Fibroblast of the aortic adventitia (primary cell): ENCODE measurements around the gene SLC38A9. TPM values are rescaled to one million over a fixed set of nuclear protein-coding genes. Genes with fewer than 3 reads are reported as not detected.

Experiments
- DNase-seq: peaks from one replicate; pipeline ENCODE4 v3.0.0-alpha.2; 2010; ENCODE audit warnings: low read depth
- H3K4me3 ChIP-seq: 2 replicates; pipeline ENCODE4 v1.5.1; 2011; ENCODE audit warnings: low read depth, mild to moderate bottlenecking, control low read depth, low read length, moderate library complexity
- CTCF ChIP-seq: IDR thresholded peaks from 2 replicates; pipeline ENCODE4 v1.5.1; 2011; ENCODE audit warnings: mild to moderate bottlenecking, low read length, control low read depth, inconsistent platforms; ENCODE audit not compliant: insufficient read depth
- total RNA-seq: library from RNA; depleted of rRNA; stranded (reverse); fragments of >200 nt; gene quantifications from 2 replicates; pipeline ENCODE4 v1.2.3, GENCODE V29; 2012; ENCODE audit warnings: low replicate concordance

The SLC38A9 gene
- total RNA-seq, 1 donor = 41.3 TPM

DNA sequence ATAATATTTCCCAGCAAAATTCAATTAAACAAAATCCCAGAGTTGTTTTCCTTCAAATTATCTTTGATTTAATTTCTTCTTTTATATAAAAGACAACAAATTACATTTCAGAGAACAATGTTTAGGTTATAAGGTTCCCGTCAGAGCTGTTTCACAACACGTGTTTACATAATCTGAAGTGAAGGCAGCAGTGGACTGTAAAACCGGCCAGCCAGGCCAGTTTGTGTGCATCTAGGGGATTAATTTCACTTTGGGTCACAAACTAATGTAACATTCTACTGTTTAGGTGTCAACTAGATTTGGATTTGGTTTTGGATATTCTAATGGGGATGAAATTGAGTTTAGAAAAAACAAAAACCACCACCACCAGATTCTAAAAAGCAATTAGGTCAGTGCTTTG is 90.9 kb downstream of the SLC38A9 start:
- no peak overlapping the region for H3K4me3 ChIP-seq
- no peak for DNase-seq
- TF ChIP-seq CTCF = no peak

DNA sequence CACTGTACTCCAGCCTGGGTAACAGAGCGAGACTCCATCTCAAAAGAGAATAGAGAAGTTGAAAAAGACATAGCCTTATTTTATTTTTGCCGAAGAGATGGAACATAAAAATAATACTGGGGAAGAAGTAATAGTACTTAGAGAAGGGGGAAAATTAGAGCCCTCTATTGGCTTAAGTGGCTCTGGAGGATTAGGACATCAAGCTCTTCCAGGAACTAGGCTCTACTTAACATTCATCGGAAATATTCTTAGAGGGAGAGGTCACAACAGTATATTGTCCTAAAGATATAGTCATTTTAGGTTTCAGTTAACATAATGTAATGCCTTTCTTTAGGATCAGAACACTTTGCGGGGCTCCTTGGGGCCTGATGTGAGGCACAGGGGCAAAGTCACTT is 91.4 kb downstream of the SLC38A9 start:
- TF ChIP-seq CTCF = no peak
- no peak overlapping the region for H3K4me3 ChIP-seq
- DNase-seq = no peak

GRCh38 chr5:55620009-55620765 is 91.9 kb downstream of the SLC38A9 start:
- no peak for TF ChIP-seq CTCF
- no peak for DNase-seq

DNA sequence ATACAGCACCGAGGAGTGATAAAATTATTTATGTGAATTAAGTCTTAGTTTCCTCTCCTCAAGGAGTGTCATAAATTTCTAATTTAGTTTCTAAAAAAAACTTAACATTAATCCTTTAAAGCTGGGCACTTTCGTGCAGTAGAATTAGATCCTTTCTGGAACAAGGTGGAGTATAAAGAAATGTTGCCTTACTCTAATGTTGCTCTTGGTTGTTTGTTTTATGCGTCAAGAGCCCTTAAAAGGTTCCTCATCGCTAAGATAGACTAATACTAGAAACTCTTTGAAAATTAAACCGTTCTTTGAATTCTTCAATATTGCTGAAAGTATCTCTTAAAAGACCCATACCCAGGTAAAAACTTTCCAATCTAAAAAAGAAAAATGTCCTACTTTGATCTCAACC is 93.8 kb downstream of the SLC38A9 start:
- H3K4me3 ChIP-seq = no peak overlapping the region
- TF ChIP-seq CTCF = no peak
- DNase-seq = no peak

More at GRCh38 chr5:55620009-55620765, 91.9 kb downstream of the SLC38A9 start:
- H3K4me3 ChIP-seq = no peak overlapping the region

GRCh38 chr5:55613112-55613868 is 98.8 kb downstream of the SLC38A9 start:
- TF ChIP-seq CTCF = no peak
- H3K4me3 ChIP-seq = no peak overlapping the region
- DNase-seq = no peak

DNA sequence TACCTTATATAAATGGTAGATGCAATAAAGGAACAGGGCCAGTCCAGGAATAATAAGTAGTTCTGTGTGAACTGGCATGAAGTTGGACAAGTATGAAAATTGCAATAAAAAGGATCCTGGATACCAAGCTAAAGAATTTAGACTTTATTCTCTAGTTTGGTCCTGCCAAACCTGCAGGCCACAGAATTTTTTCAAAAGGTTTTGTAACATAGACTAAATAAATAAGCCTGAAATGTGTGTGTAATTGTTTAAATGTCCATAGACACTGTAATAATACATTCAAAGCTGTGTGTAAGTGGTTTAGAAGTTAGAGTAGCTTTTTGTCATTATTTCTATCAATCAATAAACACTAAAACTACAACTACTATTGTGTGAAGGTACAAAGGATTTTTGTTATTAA is 101.6 kb downstream of the SLC38A9 start:
- DNase-seq = no peak

More for the DNA sequence above, 101.6 kb downstream of the SLC38A9 start:
- H3K4me3 ChIP-seq = no peak overlapping the region
- no peak for TF ChIP-seq CTCF
